Bronchial epithelial cell (primary cell): ENCODE data around the gene SCN8A. TPM values are rescaled to one million over a fixed set of nuclear protein-coding genes. Genes with fewer than 3 reads are reported as not detected.
"Not testable (repeated sequence)": the region's sequence is repeated elsewhere in the genome, so short reads cannot be mapped to it uniquely, and the experiment has no call there.

Experiments used
- DNase-seq: peaks from one replicate; pipeline ENCODE4 v3.0.0-alpha.2; 2010; ENCODE audit warnings: low read depth
- FAIRE-seq: peaks from 2 replicates; lab custom pipeline; 2011; peaks lifted over from hg19 to GRCh38; lab: Jason Lieb, UNC
- H3K27me3 ChIP-seq: 2 replicates; pipeline ENCODE4 v1.5.1; 2011; ENCODE audit warnings: low read length; ENCODE audit not compliant: control insufficient read depth, insufficient read depth
- H3K36me3 ChIP-seq: 2 replicates; pipeline ENCODE4 v1.5.1; 2011; ENCODE audit warnings: low read length; ENCODE audit not compliant: control insufficient read depth, insufficient read depth
- H3K4me3 ChIP-seq: 2 replicates; pipeline ENCODE4 v1.5.1; 2011; ENCODE audit warnings: mild to moderate bottlenecking, low read depth, low read length, control low read depth
- CTCF ChIP-seq: IDR thresholded peaks from 2 replicates; pipeline ENCODE4 v1.5.1; 2011; ENCODE audit warnings: mild to moderate bottlenecking, moderate library complexity, low read length, control low read depth, inconsistent platforms; ENCODE audit not compliant: insufficient read depth, severe bottlenecking
- total RNA-seq: library from RNA; depleted of rRNA; stranded (reverse); fragments of >200 nt; gene quantifications from 2 replicates; pipeline ENCODE4 v1.2.1, GENCODE V29; 2014

SCN8A gene
- total RNA-seq, 1 donor from 2014 or later, result under 0.01 TPM

GRCh38 chr12:51784688-51785087 lies 193.7 kb downstream of the SCN8A start:
- TF ChIP-seq CTCF, result no peak
- no peaks in the 10 kb centered on the region for H3K27me3 ChIP-seq

GRCh38 chr12:51785906-51786305 lies 194.9 kb downstream of the SCN8A start:
- FAIRE-seq, result no peak
- no peak for TF ChIP-seq CTCF
- no peaks in the 10 kb centered on the region for H3K27me3 ChIP-seq

More at GRCh38 chr12:51784688-51785087, 193.7 kb downstream of the SCN8A start:
- FAIRE-seq, result no peak
- no peak for DNase-seq
- Histone ChIP-seq H3K4me3 (no peak overlapping the region), H3K36me3 (no peaks in the 10 kb centered on the region)

GRCh38 chr12:51788876-51789275 lies 197.8 kb downstream of the SCN8A start:
- no peak for TF ChIP-seq CTCF
- FAIRE-seq (no peak), DNase-seq (peak; percentile 59)
- Histone ChIP-seq H3K36me3 (no peaks in the 10 kb centered on the region), H3K27me3 (no peaks in the 10 kb centered on the region), H3K4me3 (no peak overlapping the region)

More at GRCh38 chr12:51785906-51786305, 194.9 kb downstream of the SCN8A start:
- no peak overlapping the region for H3K4me3 ChIP-seq
- no peaks in the 10 kb centered on the region for H3K36me3 ChIP-seq
- no peak for DNase-seq

- no peak for FAIRE-seq
- no peak for DNase-seq
- Histone ChIP-seq H3K4me3 (no peak overlapping the region), H3K36me3 (no peaks in the 10 kb centered on the region), H3K27me3 (no peaks in the 10 kb centered on the region)
- no peak for TF ChIP-seq CTCF
Measured at GRCh38 chr12:51792417-51792816, 201.4 kb downstream of the SCN8A start.

- Histone ChIP-seq H3K36me3 (no peaks in the 10 kb centered on the region), H3K4me3 (no peak overlapping the region), H3K27me3 (no peaks in the 10 kb centered on the region)
- no peak for FAIRE-seq
- DNase-seq, result peak; percentile 30
- TF ChIP-seq CTCF, result no peak
Measured at GRCh38 chr12:51793201-51793600, 202.2 kb downstream of the SCN8A start.

GRCh38 chr12:51797301-51797700 lies 206.3 kb downstream of the SCN8A start:
- Histone ChIP-seq H3K27me3 (no peaks in the 10 kb centered on the region), H3K36me3 (no peaks in the 10 kb centered on the region), H3K4me3 (no peak overlapping the region)
- FAIRE-seq (no peak), DNase-seq (peak; percentile 91)
- no peak for TF ChIP-seq CTCF

GRCh38 chr12:51798051-51798450 lies 207.0 kb downstream of the SCN8A start:
- not testable (repeated sequence) for DNase-seq, H3K36me3 ChIP-seq, H3K4me3 ChIP-seq, H3K27me3 ChIP-seq
- peak; percentile 13 for FAIRE-seq
